Measurements from ENCODE around the gene LCN12. TPM values are rescaled to one million over a fixed set of nuclear protein-coding genes. Genes with fewer than 3 reads are reported as not detected.
A peak's percentile ranks its signal among the peaks of the same experiment; 100 is the strongest.

LCN12 gene
- total RNA-seq, 2 donors from 2014 or later: 7.0 to 11.9 TPM

- ATAC-seq (peak; percentile 20 to 29), DNase-seq (no peak)
- intact Hi-C loops (cut with DNase I): loop anchor here in 1 of 2 donors (10.0 kb wide), 1 partner anchor 61 kb away; the partner anchor contains the start of gene EDF1
Measured at GRCh38 chr9:136925414-136926153, 26.5 kb upstream of the LCN12 start.

GRCh38 chr9:136926154-136926704 is 25.8 kb upstream of the LCN12 start:
- ATAC-seq (no peak), DNase-seq (no peak)
- intact Hi-C loops (cut with DNase I): loop anchor here in 1 of 2 donors (10.0 kb wide), 1 partner anchor 61 kb away; the partner anchor contains the start of gene EDF1

GRCh38 chr9:136926749-136927148 is 25.3 kb upstream of the LCN12 start:
- ATAC-seq (no peak), DNase-seq (no peak)
- intact Hi-C loops (cut with DNase I): loop anchor here in 1 of 2 donors (10.0 kb wide), 1 partner anchor 62 kb away; the partner anchor contains the start of gene EDF1

GRCh38 chr9:136927343-136928271 is 24.5 kb upstream of the LCN12 start:
- no peak for ATAC-seq
- intact Hi-C loops (cut with DNase I): loop anchor here in 1 of 2 donors (10.0 kb wide), 1 partner anchor 63 kb away; the partner anchor contains the start of gene EDF1
- no peak for DNase-seq

GRCh38 chr9:136928591-136928990 is 23.5 kb upstream of the LCN12 start:
- DNase-seq (no peak), ATAC-seq (peak; percentile 70 to 82)
- intact Hi-C loops (cut with DNase I): loop anchor here in 1 of 2 donors (10.0 kb wide), 1 partner anchor 64 kb away; the partner anchor contains the start of gene EDF1

- intact Hi-C loops (cut with DNase I): no loop called here
- no peak for DNase-seq
- ATAC-seq: no peak
Measured at GRCh38 chr9:136930014-136930413, 22.1 kb upstream of the LCN12 start.

- no peak for ATAC-seq
- DNase-seq: no peak
- intact Hi-C loops (cut with DNase I): no loop called here
Measured at GRCh38 chr9:136931611-136932130, 20.4 kb upstream of the LCN12 start.

- ATAC-seq (no peak), DNase-seq (no peak)
- intact Hi-C loops (cut with DNase I): no loop called here
Measured at GRCh38 chr9:136934277-136934676, 17.8 kb upstream of the LCN12 start.

GRCh38 chr9:136935651-136936050 is 16.4 kb upstream of the LCN12 start:
- intact Hi-C loops (cut with DNase I): no loop called here
- ATAC-seq (no peak), DNase-seq (no peak)

- intact Hi-C loops (cut with DNase I): no loop called here
- ATAC-seq: no peak
- no peak for DNase-seq
Measured at GRCh38 chr9:136936645-136937170, 15.4 kb upstream of the LCN12 start.

- ATAC-seq: no peak
- intact Hi-C loops (cut with DNase I): no loop called here
Measured at GRCh38 chr9:136937186-136938001, 14.7 kb upstream of the LCN12 start.

GRCh38 chr9:136939431-136939995 is 12.6 kb upstream of the LCN12 start:
- DNase-seq: no peak
- intact Hi-C loops (cut with DNase I): no loop called here
- ATAC-seq: no peak

More at GRCh38 chr9:136937186-136938001, 14.7 kb upstream of the LCN12 start:
- DNase-seq: peak; percentile 21

- intact Hi-C loops (cut with DNase I): loop anchor here in 1 of 2 donors (2.0 to 10.0 kb wide), 2 partner anchors 55 to 91 kb away; partner anchors contain the start of genes CLIC3, PAXX and PHPT1
- DNase-seq (peak; percentile 81), ATAC-seq (peak; percentile 43 to 60)
Measured at GRCh38 chr9:136939996-136940525, 12.0 kb upstream of the LCN12 start.

GRCh38 chr9:136940526-136941230 is 11.4 kb upstream of the LCN12 start:
- ATAC-seq (no peak), DNase-seq (peak; percentile 21)
- intact Hi-C loops (cut with DNase I): loop anchor here in 1 of 2 donors (2.0 to 10.0 kb wide), 2 partner anchors 54 to 92 kb away; partner anchors contain the start of genes CLIC3, PAXX and PHPT1

- intact Hi-C loops (cut with DNase I): loop anchor here in 1 of 2 donors (2.0 to 10.0 kb wide), 2 partner anchors 53 to 93 kb away; partner anchors contain the start of genes CLIC3, PAXX and PHPT1
- DNase-seq (peak; percentile 27), ATAC-seq (no peak)
Measured at GRCh38 chr9:136941231-136942111, 10.6 kb upstream of the LCN12 start.
